Common myeloid progenitor, CD34-positive (primary cell): ENCODE measurements around the gene GLMN.

Experiments
- CTCF ChIA-PET: fragments of 350-600 bp; sonication (Branson Sonifier 250); formaldehyde crosslinking; loops from one replicate; lab custom pipeline; 2021; ENCODE audit warnings: antibody characterized with exemption; lab: Charles Lee
- POLR2A ChIA-PET: fragments of 350-600 bp; sonication (Branson Sonifier 250); formaldehyde crosslinking; loops from one replicate; lab custom pipeline; 2021; ENCODE audit warnings: antibody characterized with exemption; lab: Charles Lee
- DNase-seq, 3 donors: peaks; one replicate each; pipeline versions ENCODE4 v3.0.0 to v3.0.0-alpha.2; 2013
- H3K27ac ChIP-seq, 2 experiments: 1 replicate in 1 of 2; 2 replicates in 1 of 2; pipeline ENCODE4 v1.7.0; 2013; ENCODE audit warnings: inconsistent platforms in 2 of 2, low read length in 2 of 2, mild to moderate bottlenecking in 2 of 2, low read depth in 1 of 2, moderate library complexity in 1 of 2; ENCODE audit not compliant: severe bottlenecking in 2 of 2, insufficient read depth in 1 of 2, poor library complexity in 1 of 2
- H3K27me3 ChIP-seq, 5 experiments: replicated peaks in 2 of 5; 1 replicate in 3 of 5; 2 replicates in 2 of 5; pipeline versions ENCODE4 v1.6.1 to v1.7.0; 2013; ENCODE audit warnings: low read length in 4 of 5, mild to moderate bottlenecking in 2 of 5, moderate library complexity in 2 of 5, inconsistent platforms in 1 of 5; ENCODE audit not compliant: insufficient read depth in 5 of 5, control insufficient read depth in 4 of 5
- H3K36me3 ChIP-seq, 4 experiments: 1 replicate in 2 of 4; 2 replicates in 2 of 4; pipeline versions ENCODE4 v1.6.1 to v1.7.0; 2013; ENCODE audit warnings: low read length in 3 of 4, control low read depth in 1 of 4, mild to moderate bottlenecking in 1 of 4; ENCODE audit not compliant: control insufficient read depth in 4 of 4, insufficient read depth in 4 of 4
- H3K4me1 ChIP-seq, 4 experiments: 1 replicate in 3 of 4; 2 replicates in 1 of 4; pipeline versions ENCODE4 v1.6.1 to v1.7.1; 2013; ENCODE audit warnings: low read length in 3 of 4, mild to moderate bottlenecking in 3 of 4, control low read depth in 1 of 4, inconsistent platforms in 1 of 4, moderate library complexity in 1 of 4; ENCODE audit not compliant: control insufficient read depth in 4 of 4, insufficient read depth in 4 of 4; ENCODE audit errors: control extremely low read depth in 1 of 4
- H3K4me3 ChIP-seq, 7 experiments: 1 replicate in 4 of 7; 2 replicates in 3 of 7; pipeline versions ENCODE4 v1.5.1 to v1.7.0; 2013; ENCODE audit warnings: mild to moderate bottlenecking in 7 of 7, low read length in 6 of 7, moderate library complexity in 6 of 7, inconsistent platforms in 2 of 7, low read depth in 2 of 7, control low read depth in 1 of 7; ENCODE audit not compliant: insufficient read depth in 4 of 7, control insufficient read depth in 1 of 7; ENCODE audit errors: extremely low read depth in 1 of 7
- H3K9me3 ChIP-seq, 5 experiments: 1 replicate in 4 of 5; 2 replicates in 1 of 5; pipeline versions ENCODE4 v1.6.1 to v1.7.1; 2013; ENCODE audit warnings: low read length in 4 of 5, mild to moderate bottlenecking in 2 of 5, inconsistent platforms in 1 of 5, low read depth in 1 of 5, moderate library complexity in 1 of 5; ENCODE audit not compliant: control insufficient read depth in 4 of 5, insufficient read depth in 2 of 5; ENCODE audit errors: control extremely low read depth in 1 of 5
- WGBS: methylation state at CpG from one replicate; pipeline ENCODE4 v1.1.5; 2013; ENCODE audit not compliant: insufficient coverage; 5-methylcytosine and 5-hydroxymethylcytosine counted together

The GLMN gene

GRCh38 chr1:92210701-92211100 is 88.1 kb downstream of the GLMN start:
- Histone ChIP-seq H3K27me3 (no peaks in the 10 kb centered on the region), H3K27ac (no peak overlapping the region), H3K4me3 (peak overlapping the region in 1 of 7 experiments; percentile 7), H3K4me1 (peaks cover 0 to 11% (median 5%) of the 10 kb centered on the region in 4 experiments), H3K36me3 (no peaks in the 10 kb centered on the region), H3K9me3 (peaks cover 0 to 3% (median 3%) of the 10 kb centered on the region in 5 experiments)
- ChIA-PET POLR2A (no interaction called here), CTCF (interaction anchor here (1.2 to 1.3 kb wide), 2 partner anchors 19 to 59 kb away, joined by 3 to 4 read pairs; no protein-coding TSS in a partner anchor)
- 20% methylated on average over 1 of the region's 2 CpGs for WGBS
- DNase-seq = peak in 2 of 3 donors; percentile 37 to 47

GRCh38 chr1:92203105-92203504 is 95.7 kb downstream of the GLMN start:
- Histone ChIP-seq H3K27me3 (no peaks in the 10 kb centered on the region), H3K4me1 (peaks cover 0 to 4% (median 0%) of the 10 kb centered on the region in 4 experiments), H3K4me3 (no peak overlapping the region), H3K36me3 (no peaks in the 10 kb centered on the region), H3K9me3 (peaks cover 0 to 6% (median 3%) of the 10 kb centered on the region in 5 experiments), H3K27ac (no peak overlapping the region)
- CTCF ChIA-PET = no interaction called here
- POLR2A ChIA-PET = interaction anchor here (0.5 kb wide), 1 partner anchor 192 kb away, joined by 3 read pairs; no protein-coding TSS in a partner anchor
- no peak for DNase-seq

GRCh38 chr1:92201973-92202372 is 96.8 kb downstream of the GLMN start:
- H3K27me3 ChIP-seq = no peaks in the 10 kb centered on the region
- POLR2A ChIA-PET = no interaction called here
- no peak overlapping the region for H3K27ac ChIP-seq
- H3K36me3 ChIP-seq = no peaks in the 10 kb centered on the region
- H3K9me3 ChIP-seq = peaks cover 0 to 6% (median 3%) of the 10 kb centered on the region in 5 experiments
- no peak overlapping the region for H3K4me3 ChIP-seq
- peaks cover 0 to 4% (median under 1%) of the 10 kb centered on the region in 4 experiments for H3K4me1 ChIP-seq
- no peak for DNase-seq
- 100% methylated on average over 2 of the region's 5 CpGs for WGBS
- CTCF ChIA-PET = no interaction called here
